Uterus (tissue), 2 donors: ENCODE results near the gene N4BP2L2.
"Not testable (repeated sequence)": the region's sequence is repeated elsewhere in the genome, so short reads cannot be mapped to it uniquely, and the experiment has no call there.

Source experiments
- CTCF ChIP-seq, 4 experiments: fragments of 200-600 bp in 2 of 4; fragments of 450-650 bp in 2 of 4; sonication (generic) in 2 of 4; IDR thresholded peaks; one replicate each; pipeline ENCODE4 v1.5.1; 2016 to 2019; ENCODE audit warnings: antibody characterized with exemption in 4 of 4, mild to moderate bottlenecking in 2 of 4, moderate library complexity in 1 of 4
- POLR2A ChIP-seq, 2 donors: fragments of 450-650 bp; IDR thresholded peaks; one replicate each; pipeline ENCODE4 v1.6.1; 2016; ENCODE audit warnings: antibody characterized with exemption in 2 of 2, mild to moderate bottlenecking in 1 of 2, moderate library complexity in 1 of 2

GRCh38 chr13:32560842-32561241, 22.2 kb upstream of the N4BP2L2 start:
- not testable (repeated sequence) for TF ChIP-seq POLR2A, CTCF (IDR thresholded peaks at IDR 0.05)
